ENCODE data around the gene NLRP1.

- TF ChIP-seq MTA1 (IDR thresholded peaks at IDR 0.05; ENCODE audit: borderline replicate concordance) (no peak), EP300 (IDR thresholded peaks at IDR 0.05; ENCODE audit: low read length) (no peak), MTA2 (IDR thresholded peaks at IDR 0.05; ENCODE audit: low read depth) (no peak), ZNF274 (IDR thresholded peaks at IDR 0.05; ENCODE audit: borderline replicate concordance, low read depth, low read length) (no peak), KLF16 (IDR thresholded peaks at IDR 0.05) (no peak)
Observed at GRCh38 chr17:5508810-5509209, 75.5 kb downstream of the NLRP1 start.

All from K562 (cell line).